Activated CD8-positive, alpha-beta memory T cell treated with anti-CD3 and anti-CD28 coated beads for 48 hours (primary cell): ENCODE measurements around the gene TSEN34.
"Not testable (repeated sequence)": the region's sequence is repeated elsewhere in the genome, so short reads cannot be mapped to it uniquely, and the experiment has no call there.

Source experiments
- DNase-seq, 3 experiments: peaks; one replicate each; pipeline ENCODE4 v3.0.0-alpha.2; 2020; ENCODE audit warnings: low read depth in 2 of 3, low spot score in 2 of 3

Gene TSEN34

DNA sequence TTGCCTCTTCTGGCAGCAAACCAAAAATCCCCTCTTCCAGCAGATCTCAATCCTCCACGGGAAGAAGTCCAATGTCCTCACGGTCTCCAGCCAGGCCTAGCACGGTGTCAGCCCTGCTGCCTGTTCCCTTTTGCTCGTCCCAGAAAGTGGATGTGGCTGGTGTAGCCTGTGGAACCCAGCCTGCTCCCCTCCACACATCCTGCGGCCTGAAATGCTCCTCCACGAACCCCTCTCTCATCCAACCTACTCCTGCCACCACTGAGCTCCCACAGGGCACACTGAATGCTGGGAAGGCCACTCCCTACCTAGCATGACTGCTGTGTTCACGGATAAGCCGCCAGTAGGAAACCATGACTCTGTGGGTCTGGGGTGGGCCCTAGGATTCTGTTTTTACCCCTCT, 4.8 kb upstream of the TSEN34 start:
- no peak for DNase-seq

DNA sequence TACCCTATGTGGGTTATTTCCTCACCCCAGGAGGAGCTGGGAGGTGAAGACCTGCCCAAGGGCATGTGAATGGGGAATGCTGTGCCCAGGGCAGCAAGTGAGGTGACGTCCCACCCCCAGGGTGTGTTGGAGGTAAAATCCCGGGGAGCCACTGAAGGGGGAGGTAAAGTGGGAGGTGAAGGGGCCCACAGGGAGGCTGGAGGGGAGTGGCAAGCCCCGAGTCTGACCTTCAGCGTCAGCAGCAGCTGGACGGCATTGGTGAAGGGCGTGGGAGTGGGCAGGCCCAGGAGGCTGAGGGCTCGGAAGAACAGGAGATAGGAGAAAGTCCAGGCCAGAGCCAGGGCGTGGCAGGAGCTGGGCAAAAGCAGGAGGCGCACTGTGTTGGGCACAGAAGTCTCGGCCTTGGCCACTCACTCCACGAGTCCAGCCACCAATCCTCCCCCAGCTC, 4.2 kb upstream of the TSEN34 start:
- no peak for DNase-seq

- DNase-seq: no peak
Measured at GRCh38 chr19:54188215-54188871, 2.8 kb upstream of the TSEN34 start.

DNA sequence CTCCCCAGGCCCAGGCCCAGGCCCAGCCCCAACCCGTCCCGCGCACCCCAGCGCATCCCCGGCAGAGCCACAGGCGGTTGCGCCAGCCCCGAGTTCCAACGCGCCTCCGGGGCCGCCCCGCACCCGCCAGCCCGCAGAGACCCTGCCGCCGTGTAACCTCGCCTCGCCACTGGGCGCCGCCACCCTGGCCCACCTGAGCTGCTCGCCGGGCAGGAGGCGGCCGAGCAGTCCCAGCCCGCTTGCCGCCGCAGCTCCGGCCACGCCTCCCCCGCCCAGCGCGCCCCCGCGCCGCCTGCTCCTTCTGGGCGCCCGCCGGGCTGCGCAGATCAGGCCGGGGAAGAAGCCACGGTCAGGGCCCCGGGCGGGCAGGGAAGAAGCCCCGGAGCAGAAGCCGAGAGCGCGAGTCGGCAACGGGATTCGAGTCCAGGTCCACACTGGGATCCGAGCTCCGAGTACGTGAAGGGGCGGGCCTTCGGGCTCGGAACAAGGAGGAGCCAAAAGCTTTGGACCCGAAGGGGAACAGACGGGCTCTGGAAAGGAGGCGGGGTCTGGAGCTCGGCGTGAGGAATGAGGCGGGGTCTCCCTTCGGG, 1.9 kb upstream of the TSEN34 start, which contains the start of gene MBOAT7:
Gene MBOAT7 (minus strand): TSS at position 436 of the 590 bp plus-strand sequence. CDS start 1,072 bp downstream, outside the sequence.
- no peak for DNase-seq

DNA sequence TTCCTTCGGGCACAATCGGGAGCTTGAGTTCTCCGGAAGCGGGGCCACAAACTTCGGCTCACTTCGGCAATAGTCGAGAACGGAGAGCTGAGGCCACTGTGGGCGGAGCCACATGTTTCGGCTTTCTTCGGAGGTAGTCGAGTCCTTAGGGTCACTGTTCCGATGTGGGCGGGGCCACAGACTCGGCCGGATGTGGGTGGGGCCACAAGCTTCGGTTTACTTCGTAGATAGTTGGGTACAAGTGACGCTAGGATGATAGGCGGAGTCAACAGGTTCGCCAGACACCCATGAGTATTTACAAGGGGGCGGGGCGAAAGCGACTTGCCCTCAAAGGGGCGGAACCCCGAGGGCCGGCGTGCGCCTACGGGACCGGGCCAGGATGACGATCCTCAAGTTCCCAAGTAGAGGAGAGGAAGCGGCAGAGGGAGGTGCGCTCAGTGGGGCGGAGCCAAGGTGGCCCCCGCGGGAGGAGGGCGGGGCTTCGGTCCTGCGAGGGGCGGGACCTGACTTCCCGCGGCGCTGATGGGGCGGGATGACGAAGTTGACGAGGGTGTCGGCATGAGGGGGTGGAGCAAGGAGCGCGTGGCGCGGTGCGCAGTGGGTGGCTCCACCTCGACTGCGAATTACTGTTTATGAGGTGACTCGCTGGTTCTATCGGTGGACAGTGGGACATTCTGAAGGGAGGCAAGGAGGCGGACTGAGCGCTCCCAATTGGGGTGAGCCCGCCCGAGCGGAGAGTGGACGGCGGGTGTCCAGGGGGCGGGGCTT, 1.2 kb upstream of the TSEN34 start:
- DNase-seq: peak; percentile 94 to 99 (median 97)

GRCh38 chr19:54190503-54191010, 551 bp upstream of the TSEN34 start:
- DNase-seq: peak; percentile 96 to 99 (median 99)

DNA sequence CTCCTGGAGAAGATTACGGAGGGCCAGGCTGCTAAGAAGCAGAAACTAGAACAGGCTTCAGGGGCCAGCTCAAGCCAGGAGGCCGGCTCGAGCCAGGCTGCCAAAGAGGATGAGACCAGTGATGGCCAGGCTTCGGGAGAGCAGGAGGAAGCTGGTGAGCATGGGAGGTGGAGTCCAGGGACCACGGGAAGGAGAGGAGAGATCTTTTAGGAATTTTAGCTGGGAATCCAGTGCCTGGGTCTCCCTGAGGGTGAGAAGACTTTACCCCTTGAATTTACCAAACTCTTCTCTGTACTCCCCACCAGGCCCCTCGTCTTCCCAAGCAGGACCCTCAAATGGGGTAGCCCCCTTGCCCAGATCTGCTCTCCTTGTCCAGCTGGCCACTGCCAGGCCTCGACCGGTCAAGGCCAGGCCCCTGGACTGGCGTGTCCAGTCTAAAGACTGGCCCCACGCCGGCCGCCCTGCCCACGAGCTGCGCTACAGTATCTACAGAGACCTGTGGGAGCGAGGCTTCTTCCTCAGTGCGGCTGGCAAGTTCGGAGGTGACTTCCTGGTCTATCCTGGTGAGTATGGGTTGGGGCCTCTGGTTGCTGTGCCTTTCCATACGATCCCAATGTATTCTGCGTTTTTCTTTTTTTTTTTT, 824 bp downstream of the TSEN34 start:
- no peak for DNase-seq

GRCh38 chr19:54193011-54193410, 1.9 kb downstream of the TSEN34 start:
- DNase-seq: no peak

GRCh38 chr19:54194463-54194862, 3.4 kb downstream of the TSEN34 start:
- not testable (repeated sequence) for DNase-seq

- no peak for DNase-seq
Measured at GRCh38 chr19:54196536-54196935, 5.4 kb downstream of the TSEN34 start.

GRCh38 chr19:54197121-54197520, 6.0 kb downstream of the TSEN34 start:
- no peak for DNase-seq

GRCh38 chr19:54199401-54199800, 8.3 kb downstream of the TSEN34 start:
- no peak for DNase-seq

DNA sequence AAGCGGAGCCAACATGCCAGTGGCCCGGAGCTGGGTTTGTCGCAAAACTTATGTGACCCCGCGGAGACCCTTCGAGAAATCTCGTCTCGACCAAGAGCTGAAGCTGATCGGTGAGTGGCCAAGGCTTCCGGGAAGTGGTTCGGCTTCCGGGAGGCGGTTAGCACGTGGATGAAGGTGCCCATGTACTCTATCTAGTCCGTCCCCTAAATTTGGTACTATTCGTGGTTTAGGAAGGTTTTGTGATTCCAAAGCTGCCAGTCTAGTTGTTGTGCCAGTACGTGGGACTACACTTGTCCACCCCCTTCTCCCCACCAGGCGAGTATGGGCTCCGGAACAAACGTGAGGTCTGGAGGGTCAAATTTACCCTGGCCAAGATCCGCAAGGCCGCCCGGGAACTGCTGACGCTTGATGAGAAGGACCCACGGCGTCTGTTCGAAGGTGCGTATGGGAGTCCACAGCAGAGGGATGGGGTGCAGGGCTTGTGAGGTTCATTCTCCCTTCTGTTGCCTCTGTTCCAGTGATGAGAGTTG, 10.1 kb downstream of the TSEN34 start:
- DNase-seq: no peak

- DNase-seq: no peak
Measured at GRCh38 chr19:54201980-54202379, 10.9 kb downstream of the TSEN34 start.

DNA sequence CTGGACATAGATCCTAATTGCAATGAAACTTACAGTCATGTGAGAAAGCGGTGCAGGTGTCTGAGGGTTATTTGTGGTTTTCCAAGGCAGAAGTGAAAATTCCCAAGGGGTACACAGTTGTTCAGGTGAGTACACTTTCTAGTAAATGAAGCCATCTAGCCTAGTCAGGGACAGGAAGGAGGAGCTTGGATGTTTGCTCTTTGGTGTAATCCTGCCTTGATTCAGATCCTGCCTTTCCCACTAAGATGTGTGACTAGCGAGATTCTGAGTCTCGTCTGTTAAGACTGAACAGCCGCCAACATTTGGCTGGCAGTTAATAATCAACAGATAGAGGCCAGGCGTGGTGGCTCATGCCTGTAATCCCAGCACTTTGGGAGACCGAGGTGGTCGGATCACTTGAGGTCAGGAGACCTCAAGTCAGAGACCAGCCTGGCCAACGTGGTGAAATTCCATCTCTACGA, 12.1 kb downstream of the TSEN34 start:
- no peak for DNase-seq

- DNase-seq: peak in 1 of 3 experiments; percentile 10
Measured at GRCh38 chr19:54204767-54205468, 13.8 kb downstream of the TSEN34 start.

- DNase-seq: no peak
Measured at GRCh38 chr19:54206030-54206830, 15.1 kb downstream of the TSEN34 start.

DNA sequence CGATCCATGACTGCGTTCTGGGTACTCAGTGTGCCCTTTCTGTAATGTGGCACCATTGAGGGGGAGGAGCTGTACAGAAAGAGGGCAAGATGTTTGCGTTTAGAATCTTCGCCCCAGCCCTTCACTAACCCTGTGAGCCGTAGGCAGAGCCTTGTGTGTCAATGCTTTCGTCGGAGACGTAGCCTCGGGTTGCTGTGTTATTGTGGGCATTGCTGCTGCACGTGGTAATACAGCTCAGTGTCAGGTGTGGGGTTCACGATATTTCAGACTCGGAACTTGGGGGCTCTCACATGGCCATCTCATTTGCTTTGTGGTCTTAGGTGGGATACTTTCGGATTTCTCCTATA, 15.7 kb downstream of the TSEN34 start:
- no peak for DNase-seq

GRCh38 chr19:54207193-54207592, 16.1 kb downstream of the TSEN34 start:
- not testable (repeated sequence) for DNase-seq

DNA sequence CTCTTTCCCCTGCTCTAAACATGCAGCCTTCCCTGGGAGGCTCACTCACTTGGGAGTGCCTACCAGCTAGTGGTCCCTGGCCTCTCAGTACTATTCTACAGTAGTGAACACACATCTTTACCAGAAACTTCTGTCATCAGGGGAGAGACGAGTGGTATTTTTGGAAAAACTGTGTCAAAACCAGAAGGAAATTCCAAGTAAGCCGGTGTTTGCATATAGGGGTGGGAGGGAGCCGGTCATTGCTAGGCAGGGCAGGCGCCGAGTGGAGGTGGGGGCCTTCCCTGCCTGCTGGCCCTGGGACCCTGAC, 16.5 kb downstream of the TSEN34 start:
- no peak for DNase-seq
